HG03175 (cell line): ENCODE data around the gene CAP1.

Experiments used
- ATAC-seq: cut with Tn5 transposase; IDR thresholded peaks from one replicate; pipeline ENCODE4 v1.9.1; 2021; ENCODE audit warnings: mild to moderate bottlenecking, moderate library complexity; ENCODE audit not compliant: unreplicated experiment

CAP1 gene

DNA sequence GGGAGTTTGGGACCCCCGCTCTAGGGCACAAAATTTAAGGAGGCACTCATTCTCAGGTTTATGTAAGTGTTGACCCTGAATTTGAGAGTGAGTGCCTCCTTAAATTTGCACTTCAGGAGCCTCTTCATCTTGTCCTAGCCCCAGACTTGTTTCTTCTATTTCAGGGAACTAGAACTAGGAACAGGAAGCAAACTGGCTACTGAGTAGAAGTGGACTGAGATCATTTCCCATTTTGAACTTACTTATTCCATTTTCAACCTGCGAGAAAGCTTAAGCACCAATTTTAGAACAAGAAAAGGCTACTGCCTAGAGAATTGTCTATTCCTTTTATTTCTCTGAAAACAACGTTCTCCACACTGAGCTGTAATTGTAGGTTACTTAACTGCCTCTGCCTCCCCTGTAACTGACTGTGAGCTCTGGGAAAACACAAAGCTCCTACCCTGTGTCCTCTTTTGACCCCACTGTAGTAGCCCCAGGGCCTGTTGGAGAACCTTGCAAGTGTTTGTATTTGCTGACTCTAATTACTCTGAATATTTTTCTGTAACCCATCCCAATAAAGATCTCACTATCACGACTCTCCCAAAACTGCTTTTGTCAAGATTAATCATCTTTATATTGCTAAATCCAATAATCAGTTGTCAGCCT, 54.1 kb downstream of the CAP1 start:
- no peak for ATAC-seq

GRCh38 chr1:40095806-40096205, 55.3 kb downstream of the CAP1 start:
- no peak for ATAC-seq

GRCh38 chr1:40096646-40096976, 56.1 kb downstream of the CAP1 start:
- peak; percentile 32 for ATAC-seq

DNA sequence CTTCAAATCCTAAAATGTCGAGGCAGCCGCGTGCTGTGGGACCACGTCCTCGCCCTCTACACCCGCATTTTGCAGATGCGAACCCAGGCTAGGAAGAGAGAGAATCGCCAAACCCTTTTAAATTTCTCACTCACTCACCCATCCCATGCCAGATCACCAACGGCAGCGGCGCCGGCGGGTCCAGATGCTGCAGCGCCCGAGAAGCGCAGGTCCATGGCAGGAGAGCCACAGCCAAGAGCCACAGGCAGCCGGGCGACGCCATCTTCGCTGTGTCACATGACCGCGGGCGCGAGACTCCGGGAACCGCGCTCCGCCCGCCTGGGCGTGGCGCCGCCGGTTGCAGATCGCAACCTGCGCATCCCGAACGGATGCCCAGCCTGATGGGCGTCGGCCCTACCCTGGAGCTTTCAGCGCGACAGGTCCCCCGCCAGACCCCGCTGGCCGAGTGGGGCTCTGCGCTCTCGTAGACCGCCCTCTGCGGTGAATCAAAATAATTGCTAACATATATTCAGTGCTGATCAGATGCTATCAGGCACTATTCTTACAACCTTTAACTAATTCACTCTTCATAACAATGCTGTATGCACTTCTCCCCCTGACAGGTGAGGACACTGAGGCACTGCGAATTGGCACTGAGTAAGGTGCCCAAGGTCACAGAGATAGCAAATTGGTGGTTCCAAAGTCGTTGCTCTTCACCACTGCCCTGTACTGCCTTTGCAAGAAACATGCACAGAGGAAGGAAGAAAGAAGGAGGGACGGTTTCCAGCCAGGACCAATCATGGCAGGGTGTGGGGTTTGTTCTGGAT, 56.7 kb downstream of the CAP1 start, which contains the start of gene PPT1:
Gene PPT1 (minus strand): TSS at position 276 of the 806 bp plus-strand sequence. CDS start 14 bp downstream, at position 262.
- peak; percentile 86 for ATAC-seq

GRCh38 chr1:40102038-40102437, 61.5 kb downstream of the CAP1 start:
- ATAC-seq: no peak

- no peak for ATAC-seq
Observed at GRCh38 chr1:40102896-40103295, 62.4 kb downstream of the CAP1 start.

DNA sequence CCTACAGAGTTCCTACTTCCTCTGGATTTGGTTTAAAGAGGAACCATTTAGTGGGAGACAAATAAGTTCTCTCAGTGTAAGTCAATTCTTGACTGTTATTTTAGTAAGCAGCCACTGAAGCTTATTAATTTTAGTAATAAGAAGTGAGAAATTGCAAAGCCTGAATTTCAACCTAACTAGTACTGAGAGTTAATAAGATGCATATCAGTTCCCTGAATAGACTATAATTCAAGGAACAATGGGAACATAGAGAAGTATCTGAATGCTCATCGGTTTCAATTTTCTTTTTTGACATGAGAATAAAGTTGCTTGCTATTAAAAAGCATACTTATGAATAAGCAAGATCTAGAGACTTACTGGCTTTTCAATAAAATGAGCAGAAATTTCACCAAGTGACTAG, 64.5 kb downstream of the CAP1 start:
- ATAC-seq: no peak

GRCh38 chr1:40107290-40107959, 66.9 kb downstream of the CAP1 start:
- no peak for ATAC-seq

DNA sequence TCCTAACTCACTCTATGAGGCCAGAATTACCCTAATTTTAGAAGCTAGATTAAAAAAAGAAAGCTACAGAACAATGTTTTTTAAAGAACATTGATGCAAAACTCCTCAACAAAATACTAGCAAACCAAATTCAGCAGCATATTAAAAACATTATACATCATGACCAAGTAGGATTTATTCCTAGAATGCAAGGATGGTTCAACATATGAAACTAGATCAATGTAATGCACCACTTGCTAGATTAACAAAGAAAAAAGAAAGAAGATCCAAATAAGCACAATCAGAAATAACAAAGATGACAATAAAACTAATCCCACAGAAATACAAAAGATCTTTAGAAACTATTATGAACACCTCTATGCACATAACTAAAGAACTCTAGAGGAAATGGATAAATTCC, 69.9 kb downstream of the CAP1 start:
- no peak for ATAC-seq

- no peak for ATAC-seq
Observed at GRCh38 chr1:40114400-40114799, 73.9 kb downstream of the CAP1 start.

DNA sequence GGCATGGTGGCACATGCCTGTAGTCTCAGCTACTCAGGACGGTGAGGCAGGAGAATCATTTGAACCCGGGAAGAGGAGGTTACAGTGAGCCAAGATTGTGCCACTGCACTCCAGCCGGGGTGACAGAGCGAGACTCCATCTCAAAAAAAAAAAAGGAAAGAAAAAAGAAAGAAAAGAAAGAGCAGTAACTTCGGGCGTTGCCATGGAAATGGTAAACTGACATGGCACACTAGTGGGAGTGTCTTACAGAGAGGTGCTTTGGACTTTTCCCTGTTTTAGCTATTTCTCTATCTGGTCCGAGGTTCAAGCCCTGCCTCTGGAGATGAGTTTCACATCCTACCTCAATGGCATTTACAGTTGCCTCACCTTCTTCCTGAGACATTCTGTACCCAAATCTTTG, 79.6 kb downstream of the CAP1 start:
- ATAC-seq: no peak
